ENCODE data around the gene TPBG.

The TPBG gene

DNA sequence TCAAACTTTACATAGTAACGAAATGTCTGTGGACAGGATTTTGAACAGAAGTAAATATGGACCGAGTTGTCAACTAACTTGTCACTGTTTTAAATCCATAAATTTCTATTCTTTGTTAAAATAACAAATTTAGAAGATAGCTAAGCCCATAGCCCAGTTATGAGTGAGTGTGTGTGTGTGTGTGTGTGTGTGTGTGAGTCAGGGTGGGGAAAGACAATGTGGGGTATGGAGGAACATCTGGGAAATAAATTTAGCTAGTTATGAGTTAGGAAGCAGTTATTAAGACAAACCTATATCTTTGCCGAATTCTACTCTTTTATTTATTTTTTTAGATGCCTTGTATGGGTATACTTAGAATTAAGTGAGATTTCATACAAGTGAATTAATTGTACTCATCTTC is 9.0 kb downstream of the TPBG start:
- no peaks in the 10 kb centered on the region for H3K9me2 ChIP-seq (replicated peaks; ENCODE audit: insufficient read depth, low read length)
- TF ChIP-seq, protein P1, sequence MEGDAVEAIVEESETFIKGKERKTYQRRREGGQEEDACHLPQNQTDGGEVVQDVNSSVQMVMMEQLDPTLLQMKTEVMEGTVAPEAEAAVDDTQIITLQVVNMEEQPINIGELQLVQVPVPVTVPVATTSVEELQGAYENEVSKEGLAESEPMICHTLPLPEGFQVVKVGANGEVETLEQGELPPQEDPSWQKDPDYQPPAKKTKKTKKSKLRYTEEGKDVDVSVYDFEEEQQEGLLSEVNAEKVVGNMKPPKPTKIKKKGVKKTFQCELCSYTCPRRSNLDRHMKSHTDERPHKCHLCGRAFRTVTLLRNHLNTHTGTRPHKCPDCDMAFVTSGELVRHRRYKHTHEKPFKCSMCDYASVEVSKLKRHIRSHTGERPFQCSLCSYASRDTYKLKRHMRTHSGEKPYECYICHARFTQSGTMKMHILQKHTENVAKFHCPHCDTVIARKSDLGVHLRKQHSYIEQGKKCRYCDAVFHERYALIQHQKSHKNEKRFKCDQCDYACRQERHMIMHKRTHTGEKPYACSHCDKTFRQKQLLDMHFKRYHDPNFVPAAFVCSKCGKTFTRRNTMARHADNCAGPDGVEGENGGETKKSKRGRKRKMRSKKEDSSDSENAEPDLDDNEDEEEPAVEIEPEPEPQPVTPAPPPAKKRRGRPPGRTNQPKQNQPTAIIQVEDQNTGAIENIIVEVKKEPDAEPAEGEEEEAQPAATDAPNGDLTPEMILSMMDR (IDR thresholded peaks at IDR 0.05; ENCODE audit: insufficient read depth, low read length, poor library complexity, severe bottlenecking) = no peak
- TF ChIP-seq EZH2phosphoT487 (conservative IDR thresholded peaks at IDR 0.05; ENCODE audit: low read length) = no peak
- no peak overlapping the region for H3K4me2 ChIP-seq (ENCODE audit: low read depth, low read length, poor library complexity, severe bottlenecking)
- no peak overlapping the region for H3K27ac ChIP-seq (ENCODE audit: low read depth, low read length)
- no peaks in the 10 kb centered on the region for H3K9me3 ChIP-seq (ENCODE audit: insufficient read depth, low read length)
- H3K36me3 ChIP-seq (ENCODE audit: low read length) = no peaks in the 10 kb centered on the region
- H3F3A ChIP-seq (ENCODE audit: insufficient read depth) = no peaks in the 10 kb centered on the region
- H3K9ac ChIP-seq (ENCODE audit: low read length) = no peak overlapping the region
- no peaks in the 10 kb centered on the region for H3K79me2 ChIP-seq (ENCODE audit: insufficient read depth, low read length)
- H3K4me3 ChIP-seq (ENCODE audit: insufficient read depth, low read length, poor library complexity, severe bottlenecking) = no peak overlapping the region
- no peak overlapping the region for H2AFZ ChIP-seq (ENCODE audit: low read depth, low read length, severe bottlenecking)
- H4K20me1 ChIP-seq (ENCODE audit: low read depth, low read length) = no peaks in the 10 kb centered on the region
- H3K27me3 ChIP-seq (ENCODE audit: low read length) = no peaks in the 10 kb centered on the region

DNA sequence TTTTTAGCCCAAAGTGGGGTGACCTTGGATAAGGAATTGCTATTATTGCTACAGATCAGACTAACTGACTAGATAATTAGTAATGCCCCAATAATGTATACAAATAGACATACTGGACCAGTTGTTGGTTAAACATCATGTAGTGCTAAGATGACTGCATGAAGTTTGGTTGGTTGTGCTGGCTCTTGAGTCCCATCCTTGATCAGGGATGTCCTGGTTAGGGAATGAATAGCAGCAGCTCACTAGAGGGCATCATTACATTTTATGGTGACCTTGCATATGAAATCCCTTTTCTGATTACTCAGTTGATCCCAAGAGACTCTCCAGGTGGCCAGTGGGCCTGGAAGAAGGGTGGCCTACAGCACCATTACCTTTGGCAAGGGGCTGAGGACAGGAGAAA is 10.9 kb downstream of the TPBG start:
- Histone ChIP-seq H3K4me3 (ENCODE audit: insufficient read depth, low read length, poor library complexity, severe bottlenecking) (no peak overlapping the region), H3K9me3 (ENCODE audit: insufficient read depth, low read length) (no peaks in the 10 kb centered on the region), H4K20me1 (ENCODE audit: low read depth, low read length) (no peaks in the 10 kb centered on the region), H2AFZ (ENCODE audit: low read depth, low read length, severe bottlenecking) (no peak overlapping the region), H3K9ac (ENCODE audit: low read length) (no peak overlapping the region), H3K4me2 (ENCODE audit: low read depth, low read length, poor library complexity, severe bottlenecking) (no peak overlapping the region), H3K27ac (ENCODE audit: low read depth, low read length) (no peak overlapping the region), H3K9me2 (replicated peaks; ENCODE audit: insufficient read depth, low read length) (no peaks in the 10 kb centered on the region), H3F3A (ENCODE audit: insufficient read depth) (no peaks in the 10 kb centered on the region), H3K27me3 (ENCODE audit: low read length) (no peaks in the 10 kb centered on the region), H3K36me3 (ENCODE audit: low read length) (no peaks in the 10 kb centered on the region), H3K79me2 (ENCODE audit: insufficient read depth, low read length) (no peaks in the 10 kb centered on the region)
- TF ChIP-seq, protein P1 (IDR thresholded peaks at IDR 0.05; ENCODE audit: insufficient read depth, low read length, poor library complexity, severe bottlenecking) = no peak
- TF ChIP-seq EZH2phosphoT487 (conservative IDR thresholded peaks at IDR 0.05; ENCODE audit: low read length) = no peak

DNA sequence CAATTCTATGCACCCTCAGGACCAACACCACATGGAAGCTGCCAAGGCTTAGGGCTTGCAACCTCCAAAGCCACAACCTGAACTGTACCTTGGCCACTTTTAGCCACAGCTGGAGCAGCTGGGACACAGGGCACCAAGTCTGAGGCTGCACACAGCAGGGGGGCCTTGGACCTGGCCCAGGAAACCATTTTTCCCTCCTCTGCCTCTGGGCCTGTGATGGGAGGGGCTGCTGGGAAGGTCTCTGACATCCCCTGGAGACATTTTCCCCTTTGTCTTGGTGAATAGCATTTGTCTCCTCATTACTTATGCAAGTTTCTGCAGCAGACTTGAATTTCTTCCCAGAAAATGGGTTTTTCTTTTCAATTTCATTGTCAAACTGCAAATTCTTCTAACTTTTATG is 13.0 kb downstream of the TPBG start:
- H3F3A ChIP-seq (ENCODE audit: insufficient read depth) = no peaks in the 10 kb centered on the region
- H3K27ac ChIP-seq (ENCODE audit: low read depth, low read length) = no peak overlapping the region
- TF ChIP-seq, protein P1 (IDR thresholded peaks at IDR 0.05; ENCODE audit: insufficient read depth, low read length, poor library complexity, severe bottlenecking) = no peak
- no peak for TF ChIP-seq EZH2phosphoT487 (conservative IDR thresholded peaks at IDR 0.05; ENCODE audit: low read length)
- no peaks in the 10 kb centered on the region for H3K27me3 ChIP-seq (ENCODE audit: low read length)
- no peak overlapping the region for H3K9ac ChIP-seq (ENCODE audit: low read length)
- no peaks in the 10 kb centered on the region for H4K20me1 ChIP-seq (ENCODE audit: low read depth, low read length)
- H3K4me3 ChIP-seq (ENCODE audit: insufficient read depth, low read length, poor library complexity, severe bottlenecking) = no peak overlapping the region
- no peaks in the 10 kb centered on the region for H3K36me3 ChIP-seq (ENCODE audit: low read length)
- no peak overlapping the region for H3K4me2 ChIP-seq (ENCODE audit: low read depth, low read length, poor library complexity, severe bottlenecking)
- H3K9me2 ChIP-seq (replicated peaks; ENCODE audit: insufficient read depth, low read length) = no peaks in the 10 kb centered on the region
- H3K9me3 ChIP-seq (ENCODE audit: insufficient read depth, low read length) = no peaks in the 10 kb centered on the region
- H2AFZ ChIP-seq (ENCODE audit: low read depth, low read length, severe bottlenecking) = no peak overlapping the region
- H3K79me2 ChIP-seq (ENCODE audit: insufficient read depth, low read length) = no peaks in the 10 kb centered on the region
